NCI-H524 (cell line): Measurements from ENCODE around the gene FARSB.

Experiments
- DNase-seq, 2 experiments: peaks; one replicate each; lab custom pipeline; 2025; lab: John Stamatoyannopoulos, UW

Gene FARSB

DNA sequence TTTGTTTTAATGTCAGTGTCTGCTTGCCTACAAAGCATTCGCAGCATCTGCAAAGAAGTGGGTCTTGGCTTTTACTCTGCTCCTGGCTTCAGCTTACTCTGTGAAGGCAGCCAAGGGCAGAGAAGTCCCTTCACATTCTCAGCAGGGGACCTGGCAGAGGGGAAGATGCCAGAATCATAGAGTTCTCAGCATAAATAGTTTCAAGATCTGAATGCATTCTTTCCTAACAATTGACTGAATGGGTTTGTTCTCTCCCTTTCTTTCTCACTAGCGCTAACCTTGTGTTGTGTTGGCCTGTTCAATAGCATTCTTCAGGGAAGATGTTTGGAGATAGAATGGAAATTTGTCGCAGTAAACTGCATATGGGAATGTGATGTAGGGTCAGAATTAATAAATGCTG is 106.9 kb downstream of the FARSB start:
- DNase-seq = no peak

DNA sequence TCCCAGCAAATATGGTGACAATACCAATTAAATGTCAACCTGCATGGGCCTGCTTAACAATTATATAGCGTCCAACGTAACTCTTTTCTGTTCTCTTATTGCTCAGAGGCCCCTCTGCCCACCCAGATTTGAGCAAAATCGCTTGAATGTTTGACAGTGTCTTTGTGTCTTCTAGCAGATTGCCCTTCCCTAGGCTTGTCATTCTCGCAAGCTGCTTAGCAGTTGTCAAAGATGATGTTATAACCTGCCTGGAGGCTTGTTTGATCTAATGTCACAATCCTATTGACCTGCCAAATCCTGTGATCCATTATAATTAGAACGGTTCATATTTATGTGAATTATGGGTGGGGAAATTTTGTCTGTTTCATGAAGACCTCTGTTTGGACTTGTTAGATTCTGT is 108.8 kb downstream of the FARSB start:
- DNase-seq = no peak

DNA sequence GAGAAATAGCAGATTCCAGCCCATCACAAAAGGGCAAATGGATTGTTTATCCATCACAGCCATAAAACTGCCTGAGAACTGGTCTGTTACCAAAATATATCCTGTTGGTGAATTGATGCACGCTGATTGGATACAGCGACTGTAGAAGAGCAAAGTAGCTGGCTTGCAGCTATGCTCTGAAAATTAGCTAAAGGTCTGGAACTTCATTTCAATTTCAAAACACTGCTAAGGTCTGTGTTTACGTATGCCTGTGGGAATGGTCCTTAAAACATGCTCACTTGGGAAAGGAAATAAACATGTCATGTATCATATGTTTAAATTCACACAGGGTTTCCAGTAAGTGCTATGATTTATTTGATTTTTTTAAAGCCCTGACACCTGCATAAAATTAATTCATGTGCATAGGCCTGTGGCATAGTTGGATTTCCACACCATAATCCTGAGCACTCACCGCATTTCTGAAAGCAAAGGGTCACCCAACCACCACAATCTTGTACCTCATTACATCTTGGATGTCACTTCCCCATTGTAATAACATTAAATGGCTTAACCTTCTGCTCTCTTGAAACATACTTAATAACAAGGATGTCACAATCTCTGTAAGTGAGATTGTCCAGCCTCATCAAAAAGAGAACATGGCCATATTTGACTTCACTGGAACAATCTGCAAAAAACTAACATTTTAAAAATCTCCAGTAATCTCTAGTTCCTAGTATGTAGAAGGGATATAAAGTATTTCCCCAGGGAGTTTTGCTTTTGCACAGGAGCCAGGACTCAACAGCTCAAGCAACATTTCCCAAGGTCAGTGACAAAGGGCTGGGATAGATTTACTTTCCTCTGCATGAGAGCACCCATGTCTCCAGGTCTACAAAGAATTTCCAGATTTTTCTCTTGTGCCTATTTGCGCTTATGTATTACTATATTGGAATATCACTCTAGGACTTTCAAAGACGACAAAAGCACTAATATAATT is 109.8 kb downstream of the FARSB start:
- no peak for DNase-seq

DNA sequence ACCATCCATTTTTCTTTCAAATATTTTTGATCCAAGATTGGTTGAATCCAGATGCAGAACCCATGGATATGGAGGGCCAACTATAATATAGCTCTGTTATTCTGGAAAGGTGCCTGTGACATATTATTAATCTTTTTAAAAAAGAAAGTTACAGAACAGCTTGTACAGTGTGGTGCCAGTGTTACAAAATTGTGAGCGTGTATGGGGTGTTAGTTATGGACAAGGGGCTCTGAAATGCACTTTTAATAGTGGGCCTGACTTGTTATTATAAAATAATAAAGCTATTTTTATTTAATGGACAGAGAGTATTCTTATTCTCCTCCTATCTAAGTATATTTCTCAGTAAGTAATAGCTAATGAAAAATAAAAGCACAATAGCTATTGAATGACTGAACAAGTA is 111.2 kb downstream of the FARSB start:
- DNase-seq = no peak

DNA sequence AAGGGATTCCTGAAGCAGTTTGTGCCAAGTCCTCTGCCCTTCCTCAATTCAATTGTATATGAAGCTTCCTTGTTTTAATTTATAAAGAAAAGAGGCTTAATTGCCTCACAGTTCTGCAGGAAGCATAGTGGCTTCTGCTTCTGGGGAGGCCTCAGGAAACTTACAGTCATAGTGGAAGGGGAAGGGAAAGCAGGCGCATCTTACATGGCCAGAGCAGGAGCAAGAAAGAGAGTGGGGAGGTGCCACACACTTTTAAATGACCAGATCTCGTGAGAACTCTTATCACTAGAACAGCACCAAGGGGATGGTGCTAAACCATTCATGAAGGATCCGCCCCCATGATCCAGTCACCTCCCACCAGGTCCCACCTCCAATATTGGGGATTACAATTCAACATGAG is 117.4 kb downstream of the FARSB start:
- no peak for DNase-seq

DNA sequence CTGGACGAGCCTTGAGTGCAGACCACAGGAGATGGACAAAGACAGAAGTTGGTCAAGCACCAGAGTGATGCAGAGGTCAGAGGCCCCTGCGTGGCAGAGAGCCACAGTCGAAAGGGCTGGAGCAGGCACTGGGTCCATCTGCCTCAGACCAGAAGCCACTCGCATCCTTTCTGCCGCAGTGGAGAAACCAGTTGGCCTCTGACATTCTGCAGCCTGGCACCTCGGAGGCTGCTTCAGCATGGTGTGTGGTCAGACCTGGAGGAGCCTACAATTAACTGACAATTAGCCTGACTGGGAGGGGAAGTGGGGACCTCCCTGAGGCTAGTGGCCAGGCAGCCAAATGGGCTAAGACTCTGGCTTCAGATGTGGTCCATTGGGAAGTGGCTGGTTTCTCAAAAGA is 120.4 kb downstream of the FARSB start:
- no peak for DNase-seq

DNA sequence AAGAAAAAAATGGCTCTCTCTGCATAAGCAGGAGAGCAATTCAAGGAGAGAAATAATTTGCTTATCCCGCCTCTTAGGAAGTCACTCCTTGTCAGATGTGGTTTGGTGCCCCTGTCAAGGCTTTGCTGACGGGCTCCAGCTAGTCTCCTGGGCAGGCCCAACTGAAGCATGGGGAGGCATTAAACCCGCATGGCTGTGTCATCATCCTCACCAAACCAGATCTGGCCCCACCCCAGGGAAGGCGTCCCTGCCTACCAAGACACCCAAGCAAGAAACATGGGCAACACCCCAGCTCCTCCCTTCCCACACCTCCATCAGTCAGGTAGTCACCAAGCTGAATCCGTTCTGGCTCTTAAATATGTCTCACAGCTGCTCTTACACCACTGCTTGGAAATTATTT is 123.6 kb downstream of the FARSB start:
- no peak for DNase-seq

DNA sequence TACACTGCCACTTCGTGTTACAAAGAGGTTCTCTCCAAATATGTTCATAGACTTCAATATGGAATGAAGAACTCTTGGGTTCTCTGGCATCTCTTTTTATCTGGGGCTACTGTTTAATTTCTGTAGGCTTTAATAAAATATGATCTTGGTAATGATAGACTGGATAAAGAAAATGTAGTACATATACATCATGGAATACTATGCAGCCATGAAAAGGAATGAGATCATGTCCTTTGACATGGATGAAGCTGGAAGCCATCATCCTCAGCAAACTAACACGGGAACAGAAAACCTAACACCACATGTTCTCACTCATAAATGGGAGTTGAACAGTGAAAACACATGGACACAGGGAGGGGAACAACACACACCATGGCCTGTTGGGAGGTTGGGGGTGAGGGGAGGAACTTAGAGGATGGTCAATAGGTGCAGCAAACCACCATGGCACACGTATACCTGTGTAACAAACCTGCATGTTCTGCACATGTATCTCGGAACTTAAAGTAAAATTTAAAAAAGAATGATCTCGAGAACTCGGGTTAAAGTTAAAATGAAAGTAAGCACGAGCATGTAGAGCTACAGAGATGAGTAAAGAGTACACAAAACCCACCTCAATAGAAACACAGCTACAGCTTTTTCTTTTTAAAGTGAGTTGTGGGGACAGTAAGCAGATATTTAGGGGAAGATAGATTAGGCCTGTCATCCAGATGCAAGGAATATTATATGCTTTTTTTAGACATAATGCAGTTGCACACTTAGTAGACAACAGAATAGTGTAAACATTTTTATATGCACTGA is 129.2 kb downstream of the FARSB start:
- DNase-seq = no peak

DNA sequence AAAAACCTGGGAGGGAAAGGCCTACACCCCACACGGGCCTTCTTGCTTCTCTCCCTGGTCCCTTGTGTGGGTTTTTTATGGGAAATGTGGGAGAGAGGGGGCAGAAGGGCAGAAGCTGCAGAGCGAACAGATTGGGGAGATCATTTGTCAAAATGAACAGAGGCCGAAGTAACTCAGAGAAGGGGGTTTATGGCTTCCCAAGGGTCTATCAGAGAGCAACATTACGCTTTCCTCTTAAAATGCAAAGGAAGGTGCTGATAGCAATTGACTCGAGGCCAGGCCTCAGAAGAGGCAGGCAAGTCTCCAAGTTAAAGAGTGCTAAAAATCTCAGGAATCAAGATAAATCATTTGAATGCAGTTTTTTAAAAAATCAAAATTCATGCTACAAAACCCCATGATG is 130.1 kb downstream of the FARSB start:
- no peak for DNase-seq

DNA sequence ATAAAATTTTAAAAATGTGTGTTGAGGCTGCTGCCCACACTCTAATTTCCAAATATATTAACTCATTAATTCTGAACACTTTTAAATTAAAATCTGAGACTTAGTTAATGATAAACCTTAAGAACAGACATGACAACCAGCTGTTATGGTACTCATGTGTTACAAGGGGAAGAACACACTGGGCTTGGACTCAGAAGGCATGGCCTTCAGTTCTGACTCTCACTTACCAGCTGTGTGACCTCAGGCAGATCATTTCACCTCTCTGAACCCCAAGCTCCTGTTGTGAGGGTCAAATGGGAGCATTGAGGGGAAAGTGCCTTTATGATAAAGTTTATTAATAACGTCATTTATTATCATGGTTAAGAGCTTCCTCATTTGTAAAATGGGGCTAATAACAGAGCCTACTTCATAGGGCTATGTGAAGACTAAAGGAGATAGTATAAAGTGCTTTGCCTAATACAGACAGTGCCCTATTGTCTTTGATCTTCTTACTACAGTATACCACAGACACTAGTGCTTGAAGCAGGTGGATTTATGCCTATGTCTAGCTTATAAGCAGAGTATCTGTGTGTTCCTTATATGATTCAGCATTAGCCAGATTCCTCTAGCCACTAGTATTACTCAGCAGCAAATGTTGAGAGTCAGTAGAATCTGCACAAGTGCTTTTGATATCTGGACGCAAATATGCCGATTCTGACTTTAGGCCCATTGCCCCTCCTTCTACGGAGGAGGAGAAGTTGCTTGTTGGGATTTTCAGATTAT is 131.9 kb downstream of the FARSB start:
- no peak for DNase-seq

DNA sequence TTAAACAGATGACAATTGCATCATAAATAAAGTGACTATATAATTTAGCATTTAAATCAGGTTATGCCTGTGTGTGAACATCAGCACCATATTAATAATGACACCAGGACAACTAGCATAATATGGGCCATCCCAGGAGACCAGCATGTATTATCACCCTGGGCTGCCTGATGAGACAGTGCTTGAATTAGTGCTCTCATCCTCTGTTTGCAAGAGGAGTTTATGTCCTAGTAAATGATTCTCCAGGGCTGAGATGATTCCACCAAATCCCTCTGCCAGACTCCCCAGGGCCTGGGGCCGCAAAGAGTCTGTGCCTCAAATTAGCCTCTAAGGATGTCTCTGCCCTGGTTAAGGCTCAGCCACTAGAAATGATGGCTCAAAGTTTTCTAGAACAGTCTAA is 133.8 kb downstream of the FARSB start:
- DNase-seq = no peak

DNA sequence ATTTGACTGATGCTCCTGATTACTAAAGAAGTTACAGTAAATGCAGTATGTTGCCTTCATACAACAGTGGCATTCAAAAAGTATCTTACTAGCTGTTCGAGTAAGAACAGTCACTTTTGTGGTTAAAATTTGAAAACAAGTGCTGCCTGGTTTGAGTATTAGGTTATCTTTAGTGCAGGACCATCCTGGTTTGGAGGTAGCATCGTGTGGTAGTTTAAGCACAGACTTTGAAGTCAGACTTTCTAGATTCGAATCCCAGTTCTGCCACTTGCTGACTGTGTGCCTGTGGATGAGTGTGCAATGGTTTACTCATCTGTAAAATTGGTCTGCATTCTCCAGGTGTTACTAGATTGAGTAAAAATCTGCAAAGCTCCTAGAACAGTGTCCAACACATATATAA is 134.8 kb downstream of the FARSB start:
- no peak for DNase-seq
